Ectodermal cell (in vitro differentiated cells): ENCODE measurements around the gene TTLL3.

Source experiments
- H3K27ac ChIP-seq: 2 replicates; pipeline ENCODE4 v1.7.0; 2013; ENCODE audit warnings: mild to moderate bottlenecking, low read depth, low read length; ENCODE audit not compliant: insufficient read depth, poor library complexity, severe bottlenecking
- H3K27me3 ChIP-seq: 2 replicates; pipeline ENCODE4 v1.7.0; 2013; ENCODE audit warnings: mild to moderate bottlenecking, low read length; ENCODE audit not compliant: insufficient read depth, control insufficient read depth, poor library complexity, severe bottlenecking
- H3K36me3 ChIP-seq: one replicate; pipeline ENCODE4 v1.7.0; 2013; ENCODE audit warnings: low read length; ENCODE audit not compliant: control insufficient read depth, insufficient read depth
- H3K4me1 ChIP-seq: one replicate; pipeline ENCODE4 v1.7.0; 2013; ENCODE audit warnings: low read length; ENCODE audit not compliant: control insufficient read depth, insufficient read depth
- H3K4me3 ChIP-seq: 2 replicates; pipeline ENCODE4 v1.7.0; 2013; ENCODE audit warnings: low read depth, low read length, control low read depth; ENCODE audit not compliant: insufficient read depth
- H3K9me3 ChIP-seq: 2 replicates; pipeline ENCODE4 v1.7.0; 2013; ENCODE audit warnings: mild to moderate bottlenecking, low read length, moderate library complexity; ENCODE audit not compliant: control insufficient read depth
- WGBS, 2 experiments: methylation state at CpG; one replicate each; pipeline ENCODE4 v1.1.7; 2013; ENCODE audit warnings: missing lambda C conversion rate in 2 of 2; 5-methylcytosine and 5-hydroxymethylcytosine counted together

The TTLL3 gene

DNA sequence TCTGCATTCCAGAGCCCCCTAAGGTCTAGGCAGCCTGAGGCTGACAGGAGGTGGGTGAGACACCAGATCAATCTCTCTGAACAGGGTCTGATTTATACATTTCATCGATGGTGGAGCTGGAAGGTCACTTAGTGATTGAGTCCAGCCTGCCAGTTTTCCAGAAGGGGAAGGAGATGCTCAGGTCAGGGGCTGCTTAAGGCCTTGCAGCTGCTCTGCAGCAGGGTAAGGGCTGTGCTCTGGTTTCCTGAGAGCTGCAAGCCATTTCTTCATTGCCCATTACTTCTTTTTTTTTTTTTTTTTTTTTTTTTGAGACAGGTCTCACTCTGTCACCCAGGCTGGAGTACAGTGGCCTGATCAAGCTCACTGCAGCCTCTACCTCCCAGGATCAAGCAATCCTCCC lies 28.5 kb upstream of the TTLL3 start:
- Histone ChIP-seq H3K36me3 (peaks cover 18% of the 10 kb centered on the region), H3K4me1 (no peaks in the 10 kb centered on the region)
- WGBS, 2 experiments, result 92 to 95% methylated on average over 1 of the region's 1 CpG

GRCh38 chr3:9781978-9782603 lies 28.0 kb upstream of the TTLL3 start:
- H3K9me3 ChIP-seq, result no peaks in the 10 kb centered on the region
- H3K27ac ChIP-seq, result no peak overlapping the region
- H3K36me3 ChIP-seq, result peaks cover 23% of the 10 kb centered on the region
- no peaks in the 10 kb centered on the region for H3K4me1 ChIP-seq
- H3K27me3 ChIP-seq, result no peaks in the 10 kb centered on the region
- no peak overlapping the region for H3K4me3 ChIP-seq
- WGBS, 2 experiments, result 97 to 98% methylated on average over 3 of the region's 3 CpGs

More for the DNA sequence above, 28.5 kb upstream of the TTLL3 start:
- H3K27ac ChIP-seq, result no peak overlapping the region
- H3K9me3 ChIP-seq, result no peaks in the 10 kb centered on the region
- H3K4me3 ChIP-seq, result no peak overlapping the region
- H3K27me3 ChIP-seq, result no peaks in the 10 kb centered on the region

GRCh38 chr3:9782770-9783169 lies 27.3 kb upstream of the TTLL3 start:
- Histone ChIP-seq H3K27me3 (no peaks in the 10 kb centered on the region), H3K27ac (no peak overlapping the region), H3K9me3 (no peaks in the 10 kb centered on the region), H3K4me1 (no peaks in the 10 kb centered on the region), H3K4me3 (no peak overlapping the region), H3K36me3 (peaks cover 24% of the 10 kb centered on the region)
- WGBS, 2 experiments, result 71 to 78% methylated on average over 3 of the region's 3 CpGs

GRCh38 chr3:9783954-9784353 lies 26.1 kb upstream of the TTLL3 start:
- no peaks in the 10 kb centered on the region for H3K27me3 ChIP-seq
- WGBS, 2 experiments, result 97% methylated on average over 14 of the region's 14 CpGs
- H3K9me3 ChIP-seq, result no peaks in the 10 kb centered on the region
- no peak overlapping the region for H3K27ac ChIP-seq
- H3K36me3 ChIP-seq, result peaks cover 24% of the 10 kb centered on the region
- H3K4me3 ChIP-seq, result no peak overlapping the region
- no peaks in the 10 kb centered on the region for H3K4me1 ChIP-seq

GRCh38 chr3:9784965-9785364 lies 25.1 kb upstream of the TTLL3 start:
- Histone ChIP-seq H3K36me3 (peaks cover 32% of the 10 kb centered on the region), H3K27me3 (no peaks in the 10 kb centered on the region), H3K4me3 (no peak overlapping the region), H3K9me3 (no peaks in the 10 kb centered on the region), H3K27ac (no peak overlapping the region), H3K4me1 (no peaks in the 10 kb centered on the region)
- 95 to 96% methylated on average over 4 of the region's 4 CpGs for WGBS, 2 experiments

- Histone ChIP-seq H3K4me3 (no peak overlapping the region), H3K27ac (no peak overlapping the region), H3K4me1 (no peaks in the 10 kb centered on the region), H3K9me3 (no peaks in the 10 kb centered on the region), H3K27me3 (no peaks in the 10 kb centered on the region), H3K36me3 (peaks cover 35% of the 10 kb centered on the region)
- WGBS, 2 experiments, result 93 to 97% methylated on average over 7 of the region's 7 CpGs
These were observed 24.5 kb upstream of the TTLL3 start for GRCh38 chr3:9785602-9786001.

DNA sequence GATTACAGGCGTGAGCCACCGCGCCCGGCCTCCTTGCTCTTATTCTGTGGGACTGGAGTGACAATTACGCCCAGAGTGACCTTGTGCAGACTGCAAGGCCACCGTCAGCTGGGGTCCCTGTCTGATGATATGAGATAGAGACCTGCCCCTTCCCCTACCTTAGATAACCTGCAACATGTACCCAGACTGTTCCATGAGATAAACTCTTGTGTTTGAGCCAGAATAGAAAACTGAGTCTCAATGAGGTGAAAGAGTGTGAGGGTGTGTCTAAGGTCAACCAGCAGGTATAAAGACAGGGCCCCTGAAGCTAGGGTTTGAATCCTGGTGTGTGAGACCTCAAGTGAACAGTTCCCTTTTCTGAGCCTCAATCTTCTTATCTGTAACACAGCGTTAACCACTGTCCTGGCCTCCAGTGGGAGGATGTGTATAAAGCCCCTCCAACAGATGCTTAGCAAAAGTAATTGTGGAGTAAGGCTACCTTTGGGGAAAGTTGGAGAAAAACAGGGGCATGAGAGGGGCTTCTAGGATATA lies 23.8 kb upstream of the TTLL3 start:
- no peaks in the 10 kb centered on the region for H3K9me3 ChIP-seq
- peaks cover 40% of the 10 kb centered on the region for H3K36me3 ChIP-seq
- 90 to 93% methylated on average over 7 of the region's 7 CpGs for WGBS, 2 experiments
- H3K4me1 ChIP-seq, result no peaks in the 10 kb centered on the region
- no peak overlapping the region for H3K4me3 ChIP-seq
- no peak overlapping the region for H3K27ac ChIP-seq
- no peaks in the 10 kb centered on the region for H3K27me3 ChIP-seq

- H3K4me3 ChIP-seq, result no peak overlapping the region
- peaks cover 40% of the 10 kb centered on the region for H3K36me3 ChIP-seq
- no peaks in the 10 kb centered on the region for H3K9me3 ChIP-seq
- H3K27me3 ChIP-seq, result no peaks in the 10 kb centered on the region
- H3K4me1 ChIP-seq, result no peaks in the 10 kb centered on the region
- no peak overlapping the region for H3K27ac ChIP-seq
- 92 to 93% methylated on average over 13 of the region's 13 CpGs for WGBS, 2 experiments
These were observed 23.0 kb upstream of the TTLL3 start for GRCh38 chr3:9786825-9787669.

DNA sequence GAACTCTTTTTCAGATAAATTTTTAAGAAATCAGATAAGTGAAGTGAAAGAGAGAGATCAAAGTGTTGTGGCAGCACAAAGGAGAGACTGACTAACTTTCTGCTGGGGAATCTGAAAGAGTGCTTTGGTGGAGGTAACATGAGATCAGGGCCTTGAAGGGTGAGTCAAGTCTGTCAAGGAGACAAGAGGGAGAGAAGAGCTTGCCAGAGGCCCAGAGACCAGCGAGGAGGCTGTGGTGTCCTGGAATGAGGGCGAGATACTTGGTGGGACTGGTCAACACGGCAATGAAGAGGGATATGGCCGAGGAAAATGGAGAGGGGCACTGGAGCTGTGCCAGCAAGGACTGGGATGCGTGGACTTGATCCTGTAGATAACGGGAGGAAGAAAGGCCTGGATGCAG lies 22.3 kb upstream of the TTLL3 start:
- Histone ChIP-seq H3K9me3 (no peaks in the 10 kb centered on the region), H3K4me3 (no peak overlapping the region), H3K27me3 (no peaks in the 10 kb centered on the region), H3K27ac (no peak overlapping the region), H3K4me1 (no peaks in the 10 kb centered on the region), H3K36me3 (peaks cover 40% of the 10 kb centered on the region)
- WGBS, 2 experiments, result 94% methylated on average over 6 of the region's 6 CpGs

DNA sequence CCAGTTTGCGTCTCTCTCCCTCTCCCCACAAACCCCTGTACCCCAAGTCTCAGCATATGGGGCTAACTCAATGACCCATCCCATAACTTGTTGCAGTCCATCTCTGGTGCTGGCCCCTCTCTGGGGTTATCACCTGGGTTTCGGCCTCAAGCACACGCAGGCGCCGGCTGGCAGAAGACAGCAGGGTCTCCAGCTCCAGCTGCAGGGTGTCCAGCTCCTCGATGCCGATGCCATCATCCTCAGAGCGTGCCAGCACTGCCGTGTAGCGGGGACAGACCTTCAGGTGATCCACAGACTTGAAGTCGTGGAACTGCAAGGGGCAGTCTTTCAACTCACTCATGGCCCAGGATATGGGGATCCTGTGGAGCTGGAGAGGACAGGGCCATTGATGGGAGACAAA lies 18.9 kb upstream of the TTLL3 start:
- Histone ChIP-seq H3K9me3 (no peaks in the 10 kb centered on the region), H3K36me3 (peaks cover 26% of the 10 kb centered on the region), H3K27ac (no peak overlapping the region), H3K27me3 (no peaks in the 10 kb centered on the region), H3K4me3 (no peak overlapping the region), H3K4me1 (no peaks in the 10 kb centered on the region)
- 95 to 96% methylated on average over 11 of the region's 11 CpGs for WGBS, 2 experiments
